ENCODE data around the gene MBTPS1.

MBTPS1 gene

GRCh38 chr16:84040226-84040822 lies 76.4 kb downstream of the MBTPS1 start:
- H3K27ac ChIP-seq (ENCODE audit: low read depth, low read length): no peak overlapping the region
- no peak overlapping the region for H3K56ac ChIP-seq (ENCODE audit: low read length)
- no peak overlapping the region for H4K8ac ChIP-seq (ENCODE audit: low read depth, low read length)
- H2BK15ac ChIP-seq (replicated peaks; ENCODE audit: low read depth): no peak overlapping the region
- H2AK5ac ChIP-seq (ENCODE audit: low read length): no peak overlapping the region
- H3K27me3 ChIP-seq (ENCODE audit: insufficient read depth, low read length, poor library complexity): no peaks in the 10 kb centered on the region
- no peak overlapping the region for H3K4me3 ChIP-seq (ENCODE audit: low read length)
- H3K4me2 ChIP-seq (ENCODE audit: low read length): no peak overlapping the region
- no peak overlapping the region for H2BK5ac ChIP-seq (ENCODE audit: low read length)
- WGBS (ENCODE audit: extremely low coverage, insufficient coverage, low lambda C conversion rate): no CpG with 5 or more reads among the region's 14 CpGs
- H3K18ac ChIP-seq (ENCODE audit: low read length): no peak overlapping the region
- no peaks in the 10 kb centered on the region for H3K36me3 ChIP-seq (ENCODE audit: control insufficient read depth, insufficient read depth, low read length)
- no peaks in the 10 kb centered on the region for H3K79me1 ChIP-seq (ENCODE audit: low read length)
- H2BK120ac ChIP-seq (ENCODE audit: low read depth, low read length): no peak overlapping the region
- no peak overlapping the region for H3K4ac ChIP-seq (ENCODE audit: low read depth, low read length)
- no peak overlapping the region for H3K23ac ChIP-seq (ENCODE audit: low read length)
- H3K9ac ChIP-seq (ENCODE audit: low read length): no peak overlapping the region
- H4K5ac ChIP-seq (ENCODE audit: low read length): no peak overlapping the region
- no peaks in the 10 kb centered on the region for H3K79me2 ChIP-seq (ENCODE audit: control insufficient read depth, insufficient read depth, low read length)
- peaks cover 2% of the 10 kb centered on the region for H3K4me1 ChIP-seq (ENCODE audit: control insufficient read depth, low read depth, low read length)
- DNase-seq: no peak

- Histone ChIP-seq H3K9ac (ENCODE audit: low read length) (no peak overlapping the region), H3K79me1 (ENCODE audit: low read length) (no peaks in the 10 kb centered on the region), H2BK15ac (replicated peaks; ENCODE audit: low read depth) (no peak overlapping the region), H2BK120ac (ENCODE audit: low read depth, low read length) (no peak overlapping the region), H3K4me3 (ENCODE audit: low read length) (no peak overlapping the region), H3K56ac (ENCODE audit: low read length) (peak overlapping the region; percentile 3), H3K27me3 (ENCODE audit: insufficient read depth, low read length, poor library complexity) (no peaks in the 10 kb centered on the region), H3K18ac (ENCODE audit: low read length) (no peak overlapping the region), H4K5ac (ENCODE audit: low read length) (no peak overlapping the region), H3K4me2 (ENCODE audit: low read length) (no peak overlapping the region), H2AK5ac (ENCODE audit: low read length) (no peak overlapping the region), H3K79me2 (ENCODE audit: control insufficient read depth, insufficient read depth, low read length) (no peaks in the 10 kb centered on the region), H3K36me3 (ENCODE audit: control insufficient read depth, insufficient read depth, low read length) (no peaks in the 10 kb centered on the region), H3K23ac (ENCODE audit: low read length) (no peak overlapping the region), H4K8ac (ENCODE audit: low read depth, low read length) (no peak overlapping the region), H3K27ac (ENCODE audit: low read depth, low read length) (no peak overlapping the region), H2BK5ac (ENCODE audit: low read length) (no peak overlapping the region), H3K4ac (ENCODE audit: low read depth, low read length) (no peak overlapping the region), H3K4me1 (ENCODE audit: control insufficient read depth, low read depth, low read length) (peaks cover 2% of the 10 kb centered on the region)
- WGBS (ENCODE audit: extremely low coverage, insufficient coverage, low lambda C conversion rate): no CpG with 5 or more reads among the region's 12 CpGs
- no peak for DNase-seq
Measured at GRCh38 chr16:84039696-84040095, 77.0 kb downstream of the MBTPS1 start.

- no CpG with 5 or more reads among the region's 12 CpGs for WGBS (ENCODE audit: extremely low coverage, insufficient coverage, low lambda C conversion rate)
- no peak overlapping the region for H2BK5ac ChIP-seq (ENCODE audit: low read length)
Measured at GRCh38 chr16:84038469-84038868, 78.3 kb downstream of the MBTPS1 start.

GRCh38 chr16:84036982-84037425 lies 79.7 kb downstream of the MBTPS1 start:
- Histone ChIP-seq H2BK15ac (replicated peaks; ENCODE audit: low read depth) (no peak overlapping the region), H3K36me3 (ENCODE audit: control insufficient read depth, insufficient read depth, low read length) (no peaks in the 10 kb centered on the region), H3K23ac (ENCODE audit: low read length) (no peak overlapping the region), H3K4ac (ENCODE audit: low read depth, low read length) (no peak overlapping the region), H2BK5ac (ENCODE audit: low read length) (no peak overlapping the region), H2BK120ac (ENCODE audit: low read depth, low read length) (no peak overlapping the region), H3K4me3 (ENCODE audit: low read length) (no peak overlapping the region), H3K9ac (ENCODE audit: low read length) (no peak overlapping the region), H3K27me3 (ENCODE audit: insufficient read depth, low read length, poor library complexity) (no peaks in the 10 kb centered on the region), H4K8ac (ENCODE audit: low read depth, low read length) (no peak overlapping the region), H3K56ac (ENCODE audit: low read length) (no peak overlapping the region), H3K27ac (ENCODE audit: low read depth, low read length) (no peak overlapping the region), H2AK5ac (ENCODE audit: low read length) (no peak overlapping the region), H3K79me1 (ENCODE audit: low read length) (no peaks in the 10 kb centered on the region), H3K4me1 (ENCODE audit: control insufficient read depth, low read depth, low read length) (no peaks in the 10 kb centered on the region), H3K18ac (ENCODE audit: low read length) (no peak overlapping the region), H3K79me2 (ENCODE audit: control insufficient read depth, insufficient read depth, low read length) (no peaks in the 10 kb centered on the region), H3K4me2 (ENCODE audit: low read length) (no peak overlapping the region), H4K5ac (ENCODE audit: low read length) (no peak overlapping the region)
- no CpG with 5 or more reads among the region's 8 CpGs for WGBS (ENCODE audit: extremely low coverage, insufficient coverage, low lambda C conversion rate)
- no peak for DNase-seq

More at GRCh38 chr16:84038469-84038868, 78.3 kb downstream of the MBTPS1 start:
- H3K4ac ChIP-seq (ENCODE audit: low read depth, low read length): no peak overlapping the region
- H2AK5ac ChIP-seq (ENCODE audit: low read length): no peak overlapping the region
- H3K36me3 ChIP-seq (ENCODE audit: control insufficient read depth, insufficient read depth, low read length): no peaks in the 10 kb centered on the region
- H3K4me3 ChIP-seq (ENCODE audit: low read length): no peak overlapping the region
- no peak overlapping the region for H3K56ac ChIP-seq (ENCODE audit: low read length)
- H3K9ac ChIP-seq (ENCODE audit: low read length): no peak overlapping the region
- no peak overlapping the region for H2BK120ac ChIP-seq (ENCODE audit: low read depth, low read length)
- no peak for DNase-seq
- no peak overlapping the region for H2BK15ac ChIP-seq (replicated peaks; ENCODE audit: low read depth)
- H3K27ac ChIP-seq (ENCODE audit: low read depth, low read length): no peak overlapping the region
- H3K4me1 ChIP-seq (ENCODE audit: control insufficient read depth, low read depth, low read length): no peaks in the 10 kb centered on the region
- H3K18ac ChIP-seq (ENCODE audit: low read length): no peak overlapping the region
- no peak overlapping the region for H4K5ac ChIP-seq (ENCODE audit: low read length)
- no peaks in the 10 kb centered on the region for H3K79me2 ChIP-seq (ENCODE audit: control insufficient read depth, insufficient read depth, low read length)
- no peaks in the 10 kb centered on the region for H3K79me1 ChIP-seq (ENCODE audit: low read length)
- H3K4me2 ChIP-seq (ENCODE audit: low read length): no peak overlapping the region
- no peaks in the 10 kb centered on the region for H3K27me3 ChIP-seq (ENCODE audit: insufficient read depth, low read length, poor library complexity)
- no peak overlapping the region for H3K23ac ChIP-seq (ENCODE audit: low read length)
- no peak overlapping the region for H4K8ac ChIP-seq (ENCODE audit: low read depth, low read length)

GRCh38 chr16:84036131-84036530 lies 80.6 kb downstream of the MBTPS1 start:
- no peak overlapping the region for H2BK120ac ChIP-seq (ENCODE audit: low read depth, low read length)
- no CpG with 5 or more reads among the region's 3 CpGs for WGBS (ENCODE audit: extremely low coverage, insufficient coverage, low lambda C conversion rate)

GRCh38 chr16:84034516-84034915 lies 82.2 kb downstream of the MBTPS1 start:
- Histone ChIP-seq H3K4me2 (ENCODE audit: low read length) (no peak overlapping the region), H3K56ac (ENCODE audit: low read length) (no peak overlapping the region), H3K4me3 (ENCODE audit: low read length) (no peak overlapping the region), H3K4me1 (ENCODE audit: control insufficient read depth, low read depth, low read length) (no peaks in the 10 kb centered on the region), H3K27ac (ENCODE audit: low read depth, low read length) (no peak overlapping the region), H4K8ac (ENCODE audit: low read depth, low read length) (no peak overlapping the region), H3K9ac (ENCODE audit: low read length) (no peak overlapping the region), H3K4ac (ENCODE audit: low read depth, low read length) (no peak overlapping the region), H3K27me3 (ENCODE audit: insufficient read depth, low read length, poor library complexity) (no peaks in the 10 kb centered on the region), H3K23ac (ENCODE audit: low read length) (no peak overlapping the region), H2AK5ac (ENCODE audit: low read length) (no peak overlapping the region), H3K79me1 (ENCODE audit: low read length) (no peaks in the 10 kb centered on the region), H3K18ac (ENCODE audit: low read length) (no peak overlapping the region), H2BK5ac (ENCODE audit: low read length) (no peak overlapping the region), H2BK120ac (ENCODE audit: low read depth, low read length) (no peak overlapping the region), H2BK15ac (replicated peaks; ENCODE audit: low read depth) (no peak overlapping the region), H3K36me3 (ENCODE audit: control insufficient read depth, insufficient read depth, low read length) (no peaks in the 10 kb centered on the region), H4K5ac (ENCODE audit: low read length) (no peak overlapping the region), H3K79me2 (ENCODE audit: control insufficient read depth, insufficient read depth, low read length) (no peaks in the 10 kb centered on the region)
- no CpG with 5 or more reads among the region's 12 CpGs for WGBS (ENCODE audit: extremely low coverage, insufficient coverage, low lambda C conversion rate)
- no peak for DNase-seq

More at GRCh38 chr16:84036131-84036530, 80.6 kb downstream of the MBTPS1 start:
- H3K23ac ChIP-seq (ENCODE audit: low read length): no peak overlapping the region
- H3K56ac ChIP-seq (ENCODE audit: low read length): no peak overlapping the region
- H3K36me3 ChIP-seq (ENCODE audit: control insufficient read depth, insufficient read depth, low read length): no peaks in the 10 kb centered on the region
- H2BK15ac ChIP-seq (replicated peaks; ENCODE audit: low read depth): no peak overlapping the region
- H4K5ac ChIP-seq (ENCODE audit: low read length): no peak overlapping the region
- no peak overlapping the region for H3K4me3 ChIP-seq (ENCODE audit: low read length)
- H3K27me3 ChIP-seq (ENCODE audit: insufficient read depth, low read length, poor library complexity): no peaks in the 10 kb centered on the region
- no peak overlapping the region for H3K18ac ChIP-seq (ENCODE audit: low read length)
- H3K27ac ChIP-seq (ENCODE audit: low read depth, low read length): no peak overlapping the region
- no peak overlapping the region for H4K8ac ChIP-seq (ENCODE audit: low read depth, low read length)
- no peak overlapping the region for H2AK5ac ChIP-seq (ENCODE audit: low read length)
- no peaks in the 10 kb centered on the region for H3K4me1 ChIP-seq (ENCODE audit: control insufficient read depth, low read depth, low read length)
- H2BK5ac ChIP-seq (ENCODE audit: low read length): no peak overlapping the region
- H3K4ac ChIP-seq (ENCODE audit: low read depth, low read length): no peak overlapping the region
- H3K9ac ChIP-seq (ENCODE audit: low read length): no peak overlapping the region
- DNase-seq: no peak
- H3K79me2 ChIP-seq (ENCODE audit: control insufficient read depth, insufficient read depth, low read length): no peaks in the 10 kb centered on the region
- H3K79me1 ChIP-seq (ENCODE audit: low read length): no peaks in the 10 kb centered on the region
- H3K4me2 ChIP-seq (ENCODE audit: low read length): no peak overlapping the region

All from mesendoderm (in vitro differentiated cells).